ENCODE data around the gene LYRM9.

GRCh38 chr17:27892542-27892865, 661 bp downstream of the LYRM9 start:
- TF ChIP-seq CTCF (IDR thresholded peaks at IDR 0.05): no peak
- TF ChIP-seq POLR2A (IDR thresholded peaks at IDR 0.05): no peak
- TF ChIP-seq EP300 (IDR thresholded peaks at IDR 0.05): no peak
- no peak for TF ChIP-seq POLR2AphosphoS5 (IDR thresholded peaks at IDR 0.05)
